G401 (cell line): ENCODE results near the gene MARCHF4. TPM values are rescaled to one million over a fixed set of nuclear protein-coding genes. Genes with fewer than 3 reads are reported as not detected.

ENCODE experiments used
- DNase-seq: peaks from one replicate; pipeline ENCODE4 v3.0.0-alpha.2; 2015; ENCODE audit warnings: low spot score
- in situ Hi-C: cut with HindIII; loops from 2 replicates; pipeline ENCODE4 v1.10.0; 2016; ENCODE audit warnings: low sequenced_read_pairs, mixed read lengths
- total RNA-seq: library from RNA; depleted of rRNA; stranded (reverse); fragments of >200 nt; shearing (Covaris generic); gene quantifications from 2 replicates; pipeline ENCODE4 v1.2.3, GENCODE V29; 2014; rRNA removed

MARCHF4 gene, protein sequence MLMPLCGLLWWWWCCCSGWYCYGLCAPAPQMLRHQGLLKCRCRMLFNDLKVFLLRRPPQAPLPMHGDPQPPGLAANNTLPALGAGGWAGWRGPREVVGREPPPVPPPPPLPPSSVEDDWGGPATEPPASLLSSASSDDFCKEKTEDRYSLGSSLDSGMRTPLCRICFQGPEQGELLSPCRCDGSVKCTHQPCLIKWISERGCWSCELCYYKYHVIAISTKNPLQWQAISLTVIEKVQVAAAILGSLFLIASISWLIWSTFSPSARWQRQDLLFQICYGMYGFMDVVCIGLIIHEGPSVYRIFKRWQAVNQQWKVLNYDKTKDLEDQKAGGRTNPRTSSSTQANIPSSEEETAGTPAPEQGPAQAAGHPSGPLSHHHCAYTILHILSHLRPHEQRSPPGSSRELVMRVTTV
- total RNA-seq, result 0.06 and 0.14 TPM in 2 replicates

DNA sequence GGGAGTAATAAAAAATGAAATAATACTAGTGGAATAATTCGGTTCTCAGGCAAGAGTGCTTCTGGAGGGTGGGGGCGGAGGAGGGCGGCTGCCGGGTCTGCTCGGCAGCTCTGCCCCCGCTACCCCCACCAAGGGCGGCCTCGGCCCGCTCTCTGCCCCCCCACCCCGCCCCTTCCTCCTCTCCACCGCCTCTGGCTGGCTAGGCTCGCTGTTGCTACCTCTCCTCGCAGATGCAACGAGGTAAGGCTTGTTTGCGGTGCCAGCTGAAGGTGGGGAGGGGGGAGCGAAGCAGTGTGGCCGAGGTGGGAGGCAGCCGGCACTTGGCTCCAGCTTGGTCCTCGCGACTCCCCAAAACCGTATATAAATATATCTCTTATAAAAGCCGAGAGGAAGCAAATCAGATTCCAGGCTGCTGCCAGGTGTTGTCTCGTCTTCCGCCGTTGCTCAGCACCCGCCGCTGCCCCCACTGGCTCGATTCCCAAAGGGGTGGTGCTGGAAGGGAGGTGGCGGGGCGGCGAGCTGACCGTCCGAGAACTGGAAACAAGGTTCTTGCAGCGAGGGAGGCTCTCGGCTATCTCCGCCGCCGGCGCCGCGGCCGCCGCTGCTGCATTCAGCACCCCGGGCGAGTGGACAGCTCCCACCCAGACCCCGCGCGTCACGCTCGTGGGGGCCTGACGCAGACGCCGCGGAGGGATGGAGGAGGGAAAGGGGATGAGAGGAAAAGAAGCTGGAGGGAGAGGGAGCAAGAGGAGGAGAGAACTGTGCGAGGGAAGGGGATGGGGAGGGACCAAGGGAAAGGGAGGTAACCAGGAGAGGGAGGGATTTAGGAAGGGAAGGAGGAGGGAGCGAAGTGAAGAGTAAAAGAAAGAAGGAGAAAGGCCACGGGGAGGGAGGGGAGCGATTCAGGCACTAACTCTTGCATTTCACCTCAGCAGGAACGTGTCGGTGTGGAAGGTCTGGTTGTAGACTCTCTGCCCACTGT lies at the start of gene MARCHF4:
MARCHF4 (minus strand) TSS at position 763 of the 982 bp plus-strand sequence. CDS start 2,223 bp downstream, outside the sequence.
- DNase-seq, result peak; percentile 36
- in situ Hi-C loops, result no loop called here

DNA sequence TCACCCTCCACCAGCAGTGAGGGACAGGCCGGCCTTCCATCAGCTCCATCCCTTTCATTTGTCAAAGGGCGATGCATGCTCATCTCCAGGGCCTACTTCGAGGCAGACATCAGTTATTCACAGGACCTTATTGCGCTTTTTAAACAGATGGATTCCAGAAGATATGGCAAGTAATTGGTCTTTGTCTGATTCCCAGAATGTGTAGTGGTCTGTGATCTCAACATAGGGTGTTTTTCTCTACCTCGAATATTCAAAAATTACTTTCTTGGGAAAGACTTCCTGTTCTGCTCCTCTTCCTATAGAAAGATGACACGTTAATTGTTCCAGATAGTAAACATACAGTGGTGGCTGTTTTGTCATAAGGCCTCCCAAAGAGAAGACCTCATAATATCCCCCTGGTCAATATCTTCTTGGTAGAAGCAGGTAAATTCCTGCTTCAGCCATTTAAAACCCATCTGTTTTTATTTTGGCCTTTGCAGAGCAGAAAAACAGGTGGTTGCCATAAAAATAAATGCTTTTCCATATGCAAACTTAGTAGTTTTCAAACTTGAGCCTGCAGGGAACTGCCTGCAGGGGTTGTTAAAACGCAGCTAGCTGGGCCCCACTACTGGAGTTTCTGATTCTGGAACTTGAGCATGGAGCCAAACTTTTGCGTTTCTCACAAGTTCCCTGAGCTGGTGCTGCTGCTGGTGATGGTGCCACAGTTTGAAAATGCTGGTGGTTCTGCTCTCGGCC lies 48.3 kb upstream of the MARCHF4 start:
- no peak for DNase-seq
- in situ Hi-C loops, result no loop called here

DNA sequence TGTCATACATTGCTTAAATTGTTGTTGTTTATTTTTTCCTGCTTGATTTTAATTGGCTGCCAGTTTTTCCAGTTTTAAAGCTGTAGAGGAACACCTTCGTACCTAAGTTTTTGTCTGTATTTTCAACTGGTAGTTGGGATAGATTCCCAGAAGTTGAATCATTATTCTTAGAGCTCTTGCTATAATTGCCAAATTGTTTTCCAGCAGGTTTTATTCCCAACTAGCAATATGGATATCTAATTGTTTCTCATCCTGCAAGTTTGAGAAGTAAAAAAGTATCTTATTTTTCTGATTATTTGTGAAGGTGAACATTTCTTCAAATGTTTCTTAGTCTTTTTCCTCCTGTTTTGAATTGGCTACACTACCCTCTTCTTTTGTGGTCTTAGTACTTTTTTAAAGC lies 46.7 kb upstream of the MARCHF4 start:
- no peak for DNase-seq
- in situ Hi-C loops, result no loop called here

DNA sequence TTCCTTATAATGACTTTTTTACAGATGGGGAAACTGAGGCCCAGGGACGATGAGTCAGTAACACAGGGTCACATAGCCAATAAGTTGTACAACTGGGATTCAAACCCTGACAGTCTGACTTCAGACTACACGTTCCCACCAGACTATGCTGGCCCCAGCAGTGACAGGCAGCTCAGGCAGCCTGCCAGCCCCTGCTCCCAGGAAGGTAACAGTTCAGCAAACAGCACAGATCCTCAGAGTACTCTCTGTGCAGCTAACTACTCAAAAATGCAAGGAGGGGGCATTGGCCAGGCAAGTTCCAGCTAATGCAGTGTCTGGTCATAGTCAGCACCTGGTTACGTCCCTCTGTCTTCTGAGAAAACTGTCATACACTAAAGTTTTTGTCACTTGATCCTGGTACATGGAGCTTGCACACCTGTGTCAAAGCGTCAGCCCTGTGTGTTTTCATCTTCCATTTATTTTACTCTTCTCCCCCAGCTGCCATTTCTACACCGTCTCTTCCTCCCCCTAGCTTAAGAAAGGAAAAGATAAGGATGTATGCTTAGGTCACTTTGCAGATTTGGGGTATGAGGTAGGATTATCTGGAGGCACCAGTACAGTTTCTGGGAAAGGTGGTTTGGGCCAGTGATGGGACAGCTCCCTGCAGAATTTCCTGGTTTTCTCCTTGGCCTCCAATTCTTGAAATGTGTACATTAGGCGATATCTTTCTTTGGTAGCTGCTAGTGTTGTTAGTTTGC lies 44.5 kb upstream of the MARCHF4 start:
- no peak for DNase-seq
- in situ Hi-C loops, result no loop called here

DNA sequence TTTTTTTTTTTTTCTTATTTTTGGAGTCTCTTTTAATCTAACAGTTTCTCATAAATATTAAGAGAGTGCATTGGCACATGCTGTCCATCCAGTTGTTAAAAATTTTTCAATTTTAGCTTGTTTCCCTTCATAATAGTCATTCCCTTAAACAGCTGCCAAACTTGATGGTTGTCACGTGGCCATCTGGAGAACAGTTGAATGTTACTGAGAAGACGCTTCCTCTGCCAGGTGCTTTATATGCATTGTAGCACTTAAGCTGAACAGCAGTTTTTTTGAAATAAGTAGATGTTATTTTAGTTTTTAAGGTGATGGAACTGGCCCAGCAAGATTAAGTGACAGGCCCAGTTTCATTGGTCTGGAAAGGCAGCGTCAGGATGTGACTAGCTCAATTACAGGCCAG lies 43.3 kb upstream of the MARCHF4 start:
- in situ Hi-C loops, result no loop called here

DNA sequence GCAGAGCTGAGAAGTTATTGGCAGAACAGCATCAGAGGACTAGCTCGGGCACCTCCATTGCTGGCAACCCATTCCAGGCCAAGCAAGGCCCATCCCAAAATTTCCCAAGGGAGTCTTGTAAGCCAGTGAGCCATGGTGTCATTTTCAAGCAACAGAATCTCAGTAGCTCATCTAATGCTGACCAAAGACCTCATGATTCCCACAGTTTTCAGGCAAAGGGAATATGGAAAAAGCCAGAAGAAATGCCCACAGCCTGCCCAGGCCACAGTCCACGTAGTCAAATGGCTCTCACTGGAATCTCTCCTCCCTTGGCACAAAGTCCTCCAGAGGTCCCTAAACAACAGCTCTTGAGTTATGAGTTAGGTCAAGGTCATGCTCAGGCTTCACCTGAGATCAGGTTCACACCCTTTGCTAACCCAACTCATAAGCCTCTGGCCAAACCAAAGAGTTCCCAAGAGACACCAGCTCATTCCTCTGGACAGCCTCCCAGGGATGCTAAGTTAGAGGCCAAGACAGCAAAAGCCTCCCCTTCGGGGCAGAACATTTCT lies 42.6 kb upstream of the MARCHF4 start:
- in situ Hi-C loops, result no loop called here
- DNase-seq, result no peak

More for the DNA sequence above, 43.3 kb upstream of the MARCHF4 start:
- DNase-seq, result no peak

DNA sequence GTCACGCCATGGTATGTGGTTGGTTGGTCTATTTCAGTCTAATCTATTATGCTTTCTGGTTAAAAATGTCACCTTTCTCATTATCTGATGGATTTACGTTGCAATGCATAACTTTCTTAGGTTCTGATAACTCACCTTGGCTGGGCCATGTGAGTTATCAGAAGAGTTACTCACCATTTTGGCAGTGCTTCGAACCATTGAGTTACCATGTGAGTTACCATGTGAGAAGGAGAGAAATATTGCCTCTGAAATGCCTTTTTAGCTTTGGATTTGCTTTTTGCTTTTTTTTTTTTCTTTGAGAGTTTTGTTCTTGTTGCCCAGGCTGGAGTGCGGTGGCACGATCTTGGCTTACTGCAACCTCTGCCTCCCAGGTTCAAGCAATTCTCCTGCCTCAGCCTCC lies 41.6 kb upstream of the MARCHF4 start:
- in situ Hi-C loops, result no loop called here
- no peak for DNase-seq

DNA sequence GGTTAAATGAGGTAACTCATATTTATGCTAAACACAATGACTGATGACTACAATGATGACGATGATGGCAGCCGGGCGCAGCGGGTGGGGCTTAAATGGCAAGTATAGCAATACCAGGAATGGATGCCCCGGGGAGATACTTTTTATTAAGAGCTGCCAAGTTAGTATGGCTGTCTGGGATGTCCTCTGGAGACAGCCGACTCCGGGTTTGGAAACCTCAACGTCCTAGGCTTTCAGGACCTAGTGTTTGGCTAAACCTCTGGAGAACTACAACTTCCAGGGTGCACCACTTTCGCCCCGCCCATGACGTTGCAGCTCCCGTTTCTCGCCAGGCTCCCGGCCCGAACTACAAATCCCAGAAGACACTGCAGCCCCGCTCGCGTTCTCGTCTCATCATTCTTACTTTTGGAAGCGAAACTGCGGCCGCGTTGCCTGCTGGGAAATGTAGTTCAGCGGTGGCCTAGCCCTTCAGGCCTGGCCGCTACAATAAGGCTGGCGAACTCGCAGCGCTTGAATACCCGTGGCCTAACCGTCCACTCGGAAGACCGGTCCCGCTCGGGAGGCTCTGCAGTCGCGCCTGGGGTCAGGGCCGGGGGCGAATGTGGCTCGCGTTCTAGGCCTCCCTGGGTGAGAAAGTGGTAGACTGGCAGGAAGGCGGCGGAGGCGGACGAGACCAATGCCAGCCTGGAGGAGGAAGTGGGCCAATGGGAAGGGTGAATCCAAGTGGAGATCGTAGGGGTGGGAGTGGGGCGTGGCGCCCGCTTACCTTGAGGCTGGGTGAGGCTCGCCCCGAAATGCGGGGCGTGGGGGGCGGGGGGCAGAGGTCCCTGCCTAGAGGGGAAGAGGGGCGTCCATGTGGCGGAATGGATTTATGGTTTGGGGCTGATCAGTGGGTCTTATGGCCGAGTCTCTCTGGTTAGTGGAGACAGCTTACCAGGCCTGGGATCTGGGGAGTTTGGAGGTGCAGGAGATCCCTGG lies 40.0 kb upstream of the MARCHF4 start, which contains the start of gene SMARCAL1:
SMARCAL1 (plus strand) TSS at position 463 of the 978 bp plus-strand sequence. CDS start 2,221 bp downstream, outside the sequence.
- in situ Hi-C loops, result no loop called here
- DNase-seq, result peak; percentile 99

DNA sequence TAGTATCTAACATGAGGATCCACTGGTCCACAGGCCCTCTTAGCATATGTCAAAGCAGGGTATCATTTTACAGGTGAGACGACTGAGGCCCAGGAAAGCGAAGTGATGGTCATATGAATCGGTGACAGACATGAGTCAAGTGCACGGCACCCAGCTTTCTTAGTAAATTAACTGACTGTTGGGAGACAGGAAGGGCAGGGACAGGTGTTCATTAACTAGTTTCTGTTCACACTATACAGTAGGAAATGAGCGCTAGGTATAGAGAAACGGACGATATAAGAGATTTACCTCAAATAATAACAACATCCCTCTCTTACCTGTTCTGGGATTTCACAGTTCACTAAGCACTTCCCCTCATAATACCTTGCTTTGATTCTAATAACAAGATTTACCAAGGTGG lies 38.3 kb upstream of the MARCHF4 start:
- in situ Hi-C loops, result no loop called here
- no peak for DNase-seq

DNA sequence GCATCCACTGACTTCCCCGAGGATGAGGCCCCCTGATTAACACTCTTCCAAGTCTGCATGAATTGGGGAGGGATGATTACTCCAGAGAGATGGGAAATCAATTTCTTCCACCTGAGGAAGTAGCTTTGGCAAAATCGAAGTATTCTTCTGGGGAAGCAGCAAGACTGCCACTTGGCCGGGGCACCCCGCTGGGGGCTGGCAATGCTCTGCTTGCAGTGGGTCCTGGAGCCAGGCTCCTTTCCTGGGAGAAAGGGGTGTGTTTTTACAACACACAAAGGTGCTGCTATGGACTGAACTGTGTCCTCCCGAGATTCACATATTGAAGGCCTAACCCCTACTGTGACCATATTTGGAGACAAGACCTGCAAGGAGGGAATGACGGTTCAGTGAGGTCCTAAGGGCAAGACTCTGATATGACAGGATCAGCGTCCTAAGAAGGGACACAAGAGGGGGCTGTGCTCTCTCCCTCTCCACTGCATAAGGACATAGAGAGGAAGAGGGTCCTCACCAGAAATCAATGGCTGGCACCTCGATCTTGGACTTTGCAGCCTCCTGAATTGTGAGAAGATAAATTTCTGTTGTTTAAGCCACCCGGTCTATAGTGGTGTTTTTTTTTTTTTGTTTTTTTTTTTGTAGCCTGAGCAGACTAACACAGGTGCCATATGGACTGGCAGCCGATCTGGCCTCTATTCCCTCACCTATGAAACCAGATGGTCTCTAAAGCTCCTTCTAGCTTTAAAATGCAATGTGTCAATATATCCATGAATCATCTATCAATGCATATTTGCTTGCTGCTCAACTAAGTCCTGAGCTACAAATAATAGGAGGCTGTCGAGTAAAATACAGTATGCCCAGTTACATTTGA lies 36.4 kb upstream of the MARCHF4 start:
- in situ Hi-C loops, result no loop called here
- DNase-seq, result peak; percentile 77

DNA sequence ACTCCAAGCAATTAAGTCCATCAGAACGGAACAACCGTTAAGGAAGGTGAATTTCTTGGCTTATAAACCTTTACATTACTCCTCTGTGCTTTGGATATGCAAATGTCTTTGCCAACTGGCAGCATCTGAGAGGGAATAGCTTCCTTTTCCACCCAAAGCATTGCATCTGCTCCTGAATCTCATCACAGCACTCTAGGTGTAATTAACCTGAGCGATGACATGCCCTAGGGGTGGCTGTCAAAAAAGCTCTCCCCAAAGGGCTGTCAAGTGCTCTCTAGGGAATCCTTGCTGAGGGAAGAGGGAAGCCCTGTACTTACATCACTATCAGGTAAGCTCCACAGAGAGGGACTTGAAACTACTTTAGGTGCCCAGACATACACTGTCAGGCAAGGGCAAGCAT lies 34.5 kb upstream of the MARCHF4 start:
- DNase-seq, result no peak
- in situ Hi-C loops, result no loop called here

DNA sequence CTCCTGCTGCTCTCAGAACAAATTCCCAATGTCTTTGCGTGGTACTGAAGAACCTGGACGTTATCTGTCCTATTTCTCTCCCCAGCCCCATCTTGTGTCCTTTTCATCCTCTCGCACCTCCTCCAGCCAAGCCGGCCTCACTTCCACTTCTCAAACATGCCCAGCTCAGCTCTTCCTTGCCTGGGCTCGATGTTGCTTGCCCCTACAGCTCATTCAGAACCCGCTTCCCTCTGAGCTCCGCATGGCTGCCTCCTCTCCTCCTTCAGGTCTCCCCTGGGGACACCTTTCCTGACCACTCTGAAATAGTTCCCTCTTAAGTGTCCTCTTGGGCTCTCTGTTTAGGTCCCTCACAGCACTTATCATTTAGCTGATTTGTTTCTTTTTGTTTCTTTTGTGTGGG lies 33.3 kb upstream of the MARCHF4 start:
- in situ Hi-C loops, result no loop called here
- DNase-seq, result no peak

DNA sequence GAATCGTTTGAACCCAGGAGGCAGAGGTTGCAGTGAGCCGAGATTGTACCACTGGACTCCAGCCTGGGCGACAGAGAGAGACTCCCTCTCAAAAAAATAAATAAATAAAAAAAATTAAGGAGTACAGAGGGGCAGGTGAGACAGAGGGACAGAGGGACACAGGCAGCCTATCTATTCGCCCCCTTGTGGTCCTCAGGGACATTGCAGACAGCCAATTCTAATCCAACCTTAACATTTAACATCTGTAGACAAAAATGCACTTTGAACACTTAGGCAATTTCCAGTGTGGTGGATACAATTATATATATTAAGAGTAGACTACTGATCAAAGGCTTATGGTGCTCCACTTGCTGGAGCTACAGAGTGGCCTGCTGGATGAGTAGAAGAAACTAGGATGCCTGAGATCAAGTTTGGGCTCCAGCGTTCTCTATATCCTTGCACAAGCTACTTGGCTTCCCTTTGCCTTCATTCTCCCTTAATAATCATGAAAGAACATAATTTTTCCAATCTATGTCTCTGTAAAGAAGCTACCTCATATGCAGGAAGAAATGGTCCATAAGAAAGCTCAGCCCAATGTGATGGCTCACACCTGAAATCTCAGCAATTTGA lies 31.8 kb upstream of the MARCHF4 start:
- peak; percentile 22 for DNase-seq
- in situ Hi-C loops, result no loop called here

DNA sequence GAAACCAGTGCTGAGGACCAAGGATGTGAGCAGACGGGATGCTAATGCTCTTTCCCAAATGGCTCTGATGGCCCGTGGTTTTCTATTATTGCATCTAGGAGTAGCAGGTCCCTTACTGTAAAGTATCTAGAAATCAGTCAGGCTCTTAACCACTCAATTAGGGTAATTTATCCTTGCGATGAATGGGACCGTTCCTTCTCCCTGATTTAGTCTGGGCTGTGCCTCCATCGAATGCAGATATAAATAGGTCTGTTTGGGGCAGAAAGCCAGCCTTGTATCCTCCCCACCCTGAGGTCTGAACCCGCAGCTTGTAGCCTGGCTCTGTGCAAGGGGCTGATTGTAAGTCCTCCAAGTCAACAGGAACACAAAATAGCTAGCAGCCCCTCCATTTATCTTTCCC lies 30.5 kb upstream of the MARCHF4 start:
- DNase-seq, result no peak
- in situ Hi-C loops, result no loop called here

DNA sequence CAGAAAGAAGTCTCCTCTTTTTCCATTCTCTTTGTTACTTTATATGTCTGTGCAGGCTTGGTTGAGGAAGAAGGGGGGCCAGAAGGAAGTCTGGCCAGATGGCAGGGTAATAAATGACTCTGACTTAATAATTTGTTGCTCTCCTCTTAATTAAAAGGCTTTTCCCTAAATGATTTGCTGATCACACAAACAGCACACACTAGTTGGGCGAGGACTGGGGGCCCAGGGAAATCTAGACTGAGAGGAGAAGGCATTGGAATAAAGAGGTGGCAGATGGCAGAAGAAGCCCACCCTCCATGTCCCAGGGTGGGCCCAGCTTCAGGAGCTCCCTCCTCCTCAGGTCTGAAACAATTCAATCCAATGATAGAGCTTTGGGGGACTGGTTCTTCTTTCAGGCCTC lies 27.3 kb upstream of the MARCHF4 start:
- in situ Hi-C loops, result no loop called here
- no peak for DNase-seq

DNA sequence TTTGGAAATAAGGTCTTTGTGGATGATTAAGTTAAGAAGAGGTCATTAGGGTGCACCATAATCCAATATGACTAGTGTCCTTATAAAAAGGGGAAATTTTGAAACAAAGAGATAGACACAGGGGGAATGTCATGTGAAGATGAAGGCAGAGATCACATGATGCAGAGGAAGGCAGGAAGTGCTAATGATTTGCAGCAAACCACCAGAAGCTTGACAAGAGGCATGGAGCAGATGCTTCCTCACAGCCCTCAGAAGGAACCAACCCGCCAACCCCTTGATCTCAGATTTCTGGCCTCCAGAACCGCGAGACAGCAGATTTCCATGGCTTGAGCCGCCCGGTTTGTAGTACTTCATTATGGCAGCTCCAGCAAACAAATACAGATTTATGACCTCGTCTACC lies 22.6 kb upstream of the MARCHF4 start:
- in situ Hi-C loops, result no loop called here
- DNase-seq, result no peak
